ENCODE results near the gene CALM1.

The CALM1 gene

GRCh38 chr14:90407230-90407629, 10.4 kb downstream of the CALM1 start:
- DNase-seq (ENCODE audit: low read depth in 1 of 2, low spot score in 1 of 2) = no peak

- no peak for DNase-seq (ENCODE audit: low read depth in 1 of 2, low spot score in 1 of 2)
Measured at GRCh38 chr14:90408713-90409112, 11.9 kb downstream of the CALM1 start.

DNA sequence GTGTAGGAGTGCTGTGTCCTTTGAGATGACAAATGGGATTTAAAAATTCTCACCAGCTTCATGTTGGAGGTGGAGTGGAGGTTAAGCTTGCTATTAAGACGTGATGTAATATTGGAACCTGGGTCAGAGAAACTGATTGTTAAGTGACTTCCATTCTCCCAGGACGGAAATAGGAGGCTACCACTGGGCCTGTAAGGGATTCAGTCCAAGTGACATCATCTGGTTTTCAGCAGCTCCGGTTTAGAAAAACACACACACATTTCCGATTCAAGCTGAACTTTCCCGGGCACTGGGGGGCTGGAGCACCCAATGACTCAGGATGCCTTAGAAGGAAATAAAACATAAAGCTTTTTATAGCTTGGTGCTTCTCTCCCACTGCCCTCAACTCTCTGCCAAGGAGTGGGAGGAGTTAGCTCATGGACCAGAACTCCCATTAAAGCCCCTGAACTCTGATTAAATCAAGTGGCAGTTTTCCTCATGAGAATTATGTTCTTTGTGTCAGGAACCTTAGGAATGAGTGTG, 12.4 kb downstream of the CALM1 start:
- DNase-seq (ENCODE audit: low read depth in 1 of 2, low spot score in 1 of 2) = no peak

DNA sequence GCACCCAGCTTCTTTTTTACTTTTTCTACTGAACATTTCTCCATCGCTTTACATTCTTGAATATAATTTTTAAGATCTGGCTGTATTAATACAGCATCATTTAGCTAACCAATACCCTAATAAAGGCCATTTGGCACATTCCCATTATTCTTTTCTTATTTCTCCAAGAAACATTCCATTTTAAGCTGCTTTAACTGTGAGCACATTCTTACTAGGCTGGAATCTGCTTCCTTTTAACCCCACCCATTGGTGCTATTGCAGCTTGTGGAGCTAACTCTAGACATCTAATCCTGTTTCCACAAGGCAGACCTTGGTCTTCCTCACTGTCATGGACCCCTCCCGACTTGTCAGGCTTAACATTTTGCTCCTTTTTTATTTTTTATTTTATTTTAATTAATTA, 15.2 kb downstream of the CALM1 start:
- DNase-seq (ENCODE audit: low read depth in 1 of 2, low spot score in 1 of 2) = no peak

DNA sequence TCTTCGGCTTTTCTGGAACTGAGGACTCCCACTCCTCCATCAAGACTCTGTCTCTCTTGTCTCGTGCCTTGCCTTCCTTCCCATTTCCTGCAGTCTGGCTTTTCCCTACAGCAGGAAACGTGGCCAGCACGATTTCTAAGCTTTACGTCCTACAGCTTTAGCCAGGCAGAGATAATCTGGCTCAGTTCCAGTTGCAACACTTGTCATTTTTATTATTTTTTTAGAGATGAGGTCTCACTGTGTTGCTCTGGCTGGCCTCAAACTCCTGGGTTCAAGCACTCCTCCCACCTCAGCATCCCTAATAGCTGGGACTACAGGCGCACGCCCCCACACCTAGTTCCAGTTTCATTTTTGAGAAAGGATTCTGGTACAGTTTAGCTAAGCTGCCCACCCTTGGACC, 19.9 kb downstream of the CALM1 start:
- no peak for DNase-seq (ENCODE audit: low read depth in 1 of 2, low spot score in 1 of 2)

GRCh38 chr14:90418053-90418452, 21.2 kb downstream of the CALM1 start:
- no peak for DNase-seq (ENCODE audit: low read depth in 1 of 2, low spot score in 1 of 2)

GRCh38 chr14:90419200-90419599, 22.4 kb downstream of the CALM1 start:
- no peak for DNase-seq (ENCODE audit: low read depth in 1 of 2, low spot score in 1 of 2)

- DNase-seq (ENCODE audit: low read depth in 1 of 2, low spot score in 1 of 2) = no peak
Measured at GRCh38 chr14:90421001-90421631, 24.3 kb downstream of the CALM1 start.

GRCh38 chr14:90421632-90422020, 24.8 kb downstream of the CALM1 start:
- DNase-seq (ENCODE audit: low read depth in 1 of 2, low spot score in 1 of 2) = no peak

DNA sequence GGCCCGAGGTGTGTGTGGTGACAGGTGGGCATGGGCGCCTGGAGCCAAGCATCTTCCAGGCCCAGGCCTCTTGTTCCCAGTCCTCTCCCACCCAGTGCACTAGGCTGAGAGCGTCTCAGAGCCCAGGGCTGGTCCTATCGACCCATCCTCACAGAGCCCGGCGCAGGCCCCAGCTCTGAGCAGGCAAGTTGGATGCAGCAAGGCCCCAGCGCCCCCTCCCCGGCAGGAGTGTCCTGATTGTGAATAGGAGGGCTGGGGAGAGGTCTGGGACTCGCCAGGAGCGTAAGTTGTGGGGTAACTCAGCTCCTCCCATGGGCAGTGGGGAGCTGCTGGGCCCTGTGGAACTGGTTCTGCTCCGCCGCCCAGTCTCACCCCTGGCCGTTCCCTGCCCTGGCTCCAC, 26.3 kb downstream of the CALM1 start:
- no peak for DNase-seq (ENCODE audit: low read depth in 1 of 2, low spot score in 1 of 2)

- DNase-seq (ENCODE audit: low read depth in 1 of 2, low spot score in 1 of 2) = no peak
Measured at GRCh38 chr14:90424075-90424474, 27.2 kb downstream of the CALM1 start.

GRCh38 chr14:90424686-90425372, 28.0 kb downstream of the CALM1 start:
- DNase-seq (ENCODE audit: low read depth in 1 of 2, low spot score in 1 of 2) = no peak

DNA sequence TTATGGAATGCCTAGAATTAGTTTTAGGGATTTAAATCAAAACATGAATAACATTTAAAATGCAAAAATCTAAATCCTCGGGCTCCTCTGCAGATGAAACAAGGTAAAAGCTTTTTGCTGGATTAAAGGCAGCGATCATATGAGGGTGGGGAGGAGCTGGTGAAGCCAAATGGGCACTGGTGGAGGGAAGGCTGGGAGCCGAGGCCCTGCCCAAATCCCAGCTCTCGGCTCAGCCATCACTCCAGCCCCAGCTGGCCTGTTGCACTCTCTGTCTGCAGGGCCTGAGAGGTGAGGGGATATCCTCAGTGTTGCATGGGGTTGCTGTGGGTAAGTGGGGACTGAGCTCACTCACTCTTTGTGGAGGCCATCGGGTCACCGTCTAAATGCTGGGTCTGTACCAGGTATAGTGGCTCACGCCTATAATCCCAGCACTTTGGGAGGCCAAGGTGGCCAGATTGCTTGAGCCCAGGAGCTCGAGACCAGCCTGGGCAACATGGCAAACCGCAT, 28.6 kb downstream of the CALM1 start:
- DNase-seq (ENCODE audit: low read depth in 1 of 2, low spot score in 1 of 2) = no peak

GRCh38 chr14:90426031-90426540, 29.3 kb downstream of the CALM1 start:
- no peak for DNase-seq (ENCODE audit: low read depth in 1 of 2, low spot score in 1 of 2)

- no peak for DNase-seq (ENCODE audit: low read depth in 1 of 2, low spot score in 1 of 2)
Measured at GRCh38 chr14:90426663-90427062, 29.8 kb downstream of the CALM1 start.

- no peak for DNase-seq (ENCODE audit: low read depth in 1 of 2, low spot score in 1 of 2)
Measured at GRCh38 chr14:90427848-90428426, 31.1 kb downstream of the CALM1 start.

DNA sequence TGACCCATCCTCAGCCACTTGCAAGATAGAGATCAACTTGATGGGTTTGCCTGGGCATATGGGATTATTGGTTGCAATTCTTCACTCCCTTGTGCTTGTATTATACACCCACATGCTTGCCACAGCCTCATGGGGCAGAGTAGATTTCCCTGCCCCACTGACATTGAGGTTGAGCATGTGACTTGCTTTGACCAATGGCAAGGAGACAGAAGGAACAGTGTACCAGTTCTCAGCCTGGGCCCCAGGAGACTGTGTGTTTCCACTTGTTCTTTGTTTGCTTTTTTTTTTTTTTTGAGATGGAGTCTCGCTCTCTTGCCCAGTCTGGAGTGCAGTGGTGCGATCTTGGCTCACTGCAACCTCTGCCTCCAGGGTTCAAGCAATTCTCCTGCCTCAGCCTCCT, 31.8 kb downstream of the CALM1 start:
- no peak for DNase-seq (ENCODE audit: low read depth in 1 of 2, low spot score in 1 of 2)

GRCh38 chr14:90429236-90429635, 32.4 kb downstream of the CALM1 start:
- DNase-seq (ENCODE audit: low read depth in 1 of 2, low spot score in 1 of 2) = no peak

- DNase-seq (ENCODE audit: low read depth in 1 of 2, low spot score in 1 of 2) = no peak
Measured at GRCh38 chr14:90429754-90430153, 32.9 kb downstream of the CALM1 start.

DNA sequence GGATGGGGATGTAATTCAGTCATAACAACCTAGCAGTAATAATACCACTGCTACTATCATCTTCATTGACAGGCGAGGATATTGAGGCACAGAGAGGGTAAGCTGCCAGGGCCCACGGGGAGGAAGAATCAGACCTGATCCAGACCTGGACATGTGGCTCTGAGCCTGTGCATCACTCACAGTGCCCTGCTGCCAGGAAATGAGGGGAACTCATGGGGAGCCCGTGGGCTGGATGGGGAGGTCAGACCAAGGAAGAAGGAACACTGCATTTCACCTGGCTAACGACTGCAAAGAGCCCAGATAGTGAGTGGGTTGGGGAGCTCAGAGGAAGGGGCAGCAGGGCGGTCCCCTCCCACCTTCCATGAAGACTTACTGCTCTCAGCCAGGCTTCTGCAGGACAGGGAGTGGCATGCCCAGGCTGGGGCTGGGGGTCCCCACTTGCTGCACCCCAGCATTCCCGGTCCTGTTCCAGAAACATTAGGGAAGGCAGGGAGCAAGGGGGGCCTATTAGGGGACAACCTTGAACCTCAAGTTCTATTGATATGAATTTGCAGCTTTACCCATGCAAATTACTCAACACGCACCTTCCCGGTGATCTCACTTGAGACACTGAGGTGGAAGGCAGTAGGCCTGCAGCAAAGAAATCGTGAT, 37.7 kb downstream of the CALM1 start:
- DNase-seq (ENCODE audit: low read depth in 1 of 2, low spot score in 1 of 2) = no peak

GRCh38 chr14:90438841-90439240, 42.0 kb downstream of the CALM1 start:
- DNase-seq (ENCODE audit: low read depth in 1 of 2, low spot score in 1 of 2) = no peak

GRCh38 chr14:90440021-90440451, 43.2 kb downstream of the CALM1 start:
- DNase-seq (ENCODE audit: low read depth in 1 of 2, low spot score in 1 of 2) = no peak
